Fibroblast of lung (primary cell): ENCODE results near the gene PLD1. TPM values are rescaled to one million over a fixed set of nuclear protein-coding genes. Genes with fewer than 3 reads are reported as not detected.

Source experiments
- DNase-seq, 2 donors: peaks; one replicate each; pipeline versions ENCODE4 v3.0.0 to v3.0.0-alpha.2; 2010; ENCODE audit warnings: low read depth in 2 of 2
- H2AFZ ChIP-seq: 2 replicates; pipeline ENCODE4 v1.5.1; 2012; ENCODE audit warnings: low read length, control low read depth, inconsistent platforms
- H3K27ac ChIP-seq: 2 replicates; pipeline ENCODE4 v1.5.1; 2011; ENCODE audit warnings: low read length, control low read depth; ENCODE audit not compliant: insufficient read depth
- H3K27me3 ChIP-seq: 2 replicates; pipeline ENCODE4 v1.5.1; 2011; ENCODE audit warnings: mild to moderate bottlenecking, low read length; ENCODE audit not compliant: control insufficient read depth, insufficient read depth
- H3K36me3 ChIP-seq: 2 replicates; pipeline ENCODE4 v1.5.1; 2011; ENCODE audit warnings: low read length; ENCODE audit not compliant: control insufficient read depth, insufficient read depth
- H3K4me1 ChIP-seq: 2 replicates; pipeline ENCODE4 v1.5.1; 2011; ENCODE audit warnings: low read length; ENCODE audit not compliant: control insufficient read depth, insufficient read depth; ENCODE audit errors: extremely low read depth
- H3K4me2 ChIP-seq: 2 replicates; pipeline ENCODE4 v1.5.1; 2011; ENCODE audit warnings: low read length, control low read depth; ENCODE audit not compliant: insufficient read depth; ENCODE audit errors: extremely low read depth
- H3K4me3 ChIP-seq, 4 experiments: fragments of 200-600 bp in 1 of 4; sonication (generic) in 1 of 4; replicated peaks in 1 of 4; 2 replicates each; pipeline ENCODE4 v1.5.1; 2011 to 2016; ENCODE audit warnings: low read length in 4 of 4, low read depth in 3 of 4, mild to moderate bottlenecking in 3 of 4, control low read depth in 2 of 4, inconsistent platforms in 1 of 4, mixed read lengths in 1 of 4; ENCODE audit not compliant: insufficient read depth in 1 of 4; ENCODE audit errors: control extremely low read depth in 1 of 4
- H3K79me2 ChIP-seq: 2 replicates; pipeline ENCODE4 v1.5.1; 2012; ENCODE audit warnings: mild to moderate bottlenecking, low read length, inconsistent platforms; ENCODE audit not compliant: control insufficient read depth, insufficient read depth
- H3K9ac ChIP-seq: 2 replicates; pipeline ENCODE4 v1.5.1; 2011; ENCODE audit warnings: mild to moderate bottlenecking, low read length, control low read depth; ENCODE audit not compliant: insufficient read depth
- H3K9me3 ChIP-seq: 2 replicates; pipeline ENCODE4 v1.5.1; 2012; ENCODE audit warnings: low read depth, low read length; ENCODE audit not compliant: control insufficient read depth, insufficient read depth
- H4K20me1 ChIP-seq: 2 replicates; pipeline ENCODE4 v1.5.1; 2011; ENCODE audit warnings: low read length; ENCODE audit not compliant: control insufficient read depth, insufficient read depth; ENCODE audit errors: extremely low read depth
- CTCF ChIP-seq, 2 donors: IDR thresholded peaks in 1 of 2; conservative IDR thresholded peaks in 1 of 2; 1 replicate in 1 of 2; 2 replicates in 1 of 2; pipeline ENCODE4 v1.5.1; 2011 to 2012; ENCODE audit warnings: low read length in 2 of 2, control low read depth in 1 of 2, inconsistent platforms in 1 of 2, low read depth in 1 of 2, mild to moderate bottlenecking in 1 of 2
- EZH2 ChIP-seq: IDR thresholded peaks from 2 replicates; pipeline ENCODE4 v1.5.1; 2012; ENCODE audit warnings: low read length, control low read depth, mild to moderate bottlenecking; ENCODE audit errors: missing control alignments
- polyA plus RNA-seq, 2 donors: library from polyadenylated mRNA; depleted of rRNA in 1 of 2; stranded (reverse) in 1 of 2; unstranded in 1 of 2; fragments of >200 nt; gene quantifications; 2 replicates each; pipeline ENCODE4 v1.2.1, GENCODE V29; 2011 to 2012; ENCODE audit warnings: missing spikeins in 1 of 2
- total RNA-seq: library from RNA; depleted of rRNA; stranded (reverse); fragments of >200 nt; gene quantifications from 2 replicates; pipeline ENCODE4 v1.2.1, GENCODE V29; 2014

Gene PLD1
- total and polyA plus RNA-seq, 2 donors (not counting 1 experiment from before 2014, with no cell fraction given) = 10.8 to 18.8 TPM

DNA sequence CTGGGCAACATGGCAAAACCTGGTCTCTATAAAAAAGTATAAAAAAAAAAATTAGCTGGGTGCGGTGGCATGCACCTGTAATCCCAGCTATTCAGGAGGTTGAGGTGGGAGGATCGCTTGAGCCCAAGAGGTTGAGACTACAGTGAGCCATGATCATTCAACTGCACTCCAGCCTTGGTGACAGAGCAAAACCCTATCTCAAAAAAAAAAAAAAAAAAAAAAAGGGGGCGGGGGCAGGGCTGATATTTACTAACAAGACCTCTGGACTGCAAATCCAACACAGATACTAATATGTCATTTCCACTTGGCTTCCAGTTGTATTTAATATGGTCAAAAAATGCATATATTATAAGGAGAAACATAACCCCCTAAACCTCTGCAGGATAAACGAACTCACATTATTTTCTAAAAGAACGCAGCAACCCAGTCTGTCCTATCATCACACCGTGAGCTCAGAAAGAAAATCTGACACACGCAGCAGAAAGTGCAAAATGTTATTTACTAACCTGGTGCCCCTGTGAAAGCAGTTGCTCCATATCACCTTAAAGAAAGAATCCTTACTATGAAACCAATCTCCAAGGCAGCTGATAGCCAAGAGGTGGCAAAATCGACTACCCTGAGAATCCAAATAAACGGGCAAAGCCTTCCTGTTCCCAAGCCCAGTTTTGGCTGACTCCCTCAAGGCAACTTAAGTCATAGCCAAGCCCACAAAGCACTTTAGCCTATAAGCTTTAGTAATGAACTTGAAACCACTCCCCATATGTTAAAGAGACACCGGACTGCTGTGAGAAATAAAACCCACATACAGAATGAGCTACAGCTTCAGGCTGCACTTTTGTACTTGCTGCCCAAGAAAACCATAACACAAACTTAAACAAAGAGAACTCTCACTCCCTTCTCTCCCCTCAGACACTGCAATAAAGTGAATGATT is 39.3 kb downstream of the PLD1 start:
- Histone ChIP-seq H3K27me3 (no peaks in the 10 kb centered on the region), H3K9ac (no peak overlapping the region), H3K4me2 (peak overlapping the region; percentile 49), H3K9me3 (no peaks in the 10 kb centered on the region), H2AFZ (peak overlapping the region; percentile 71), H3K27ac (peak overlapping the region; percentile 26), H4K20me1 (no peaks in the 10 kb centered on the region), H3K4me1 (no peaks in the 10 kb centered on the region), H3K79me2 (no peaks in the 10 kb centered on the region), H3K36me3 (no peaks in the 10 kb centered on the region), H3K4me3 (peak overlapping the region; percentile 11 to 79 (median 52))
- no peak for TF ChIP-seq CTCF (conservative IDR thresholded peaks at IDR 0.05 in 1 of 2, IDR thresholded peaks at IDR 0.05 in 1 of 2; ENCODE audit: low read depth in 1 of 2, low read length in 2 of 2)
- no peak for TF ChIP-seq EZH2
- DNase-seq = peak; percentile 87 to 92

DNA sequence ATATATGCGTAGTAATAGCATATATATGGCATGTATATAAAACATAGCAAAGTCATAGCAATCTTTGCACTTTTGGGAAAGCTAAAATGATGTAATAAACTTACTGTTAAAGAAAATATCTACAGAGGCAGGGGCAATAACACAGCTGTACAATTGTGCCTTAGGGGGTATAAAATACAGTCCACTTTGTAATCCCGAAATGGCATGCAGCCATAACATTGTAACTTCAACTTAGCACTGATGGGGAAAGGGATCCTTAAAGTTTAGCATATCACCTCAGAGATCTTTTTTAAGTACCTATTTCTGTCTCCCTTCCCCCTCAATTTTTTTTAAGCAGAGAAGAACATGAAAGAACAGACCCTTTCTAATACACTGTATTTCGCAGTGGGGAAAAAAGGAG is 40.8 kb downstream of the PLD1 start:
- Histone ChIP-seq H3K27me3 (no peaks in the 10 kb centered on the region), H3K27ac (no peak overlapping the region), H3K4me2 (no peak overlapping the region), H3K9ac (no peak overlapping the region), H3K9me3 (no peaks in the 10 kb centered on the region), H2AFZ (no peak overlapping the region), H4K20me1 (no peaks in the 10 kb centered on the region), H3K4me1 (no peaks in the 10 kb centered on the region), H3K36me3 (no peaks in the 10 kb centered on the region), H3K79me2 (no peaks in the 10 kb centered on the region), H3K4me3 (no peak overlapping the region)
- TF ChIP-seq CTCF (conservative IDR thresholded peaks at IDR 0.05 in 1 of 2, IDR thresholded peaks at IDR 0.05 in 1 of 2; ENCODE audit: low read depth in 1 of 2, low read length in 2 of 2) (no peak), EZH2 (no peak)
- DNase-seq = no peak

GRCh38 chr3:171768986-171769385 is 41.3 kb downstream of the PLD1 start:
- DNase-seq = no peak
- no peaks in the 10 kb centered on the region for H4K20me1 ChIP-seq
- H3K9me3 ChIP-seq = no peaks in the 10 kb centered on the region
- H3K79me2 ChIP-seq = no peaks in the 10 kb centered on the region
- no peak overlapping the region for H3K27ac ChIP-seq
- H3K27me3 ChIP-seq = no peaks in the 10 kb centered on the region
- H3K9ac ChIP-seq = no peak overlapping the region
- no peak overlapping the region for H3K4me2 ChIP-seq
- no peaks in the 10 kb centered on the region for H3K36me3 ChIP-seq
- no peak overlapping the region for H3K4me3 ChIP-seq
- TF ChIP-seq EZH2 (no peak), CTCF (conservative IDR thresholded peaks at IDR 0.05 in 1 of 2, IDR thresholded peaks at IDR 0.05 in 1 of 2; ENCODE audit: low read depth in 1 of 2, low read length in 2 of 2) (no peak)
- no peaks in the 10 kb centered on the region for H3K4me1 ChIP-seq
- H2AFZ ChIP-seq = no peak overlapping the region
